AG09319 (cell line): Measurements from ENCODE around the gene RIPK1.

ENCODE experiments used
- DNase-seq: peaks from one replicate; pipeline ENCODE4 v3.0.0-alpha.2; 2010; ENCODE audit warnings: low read depth; ENCODE audit errors: extremely low read depth
- TF ChIP-seq, protein P1 (sequence below): IDR thresholded peaks from 2 replicates; pipeline ENCODE4 v1.5.1; 2011; ENCODE audit warnings: low read depth, mild to moderate bottlenecking, inconsistent platforms, low read length, moderate library complexity

The RIPK1 gene

DNA sequence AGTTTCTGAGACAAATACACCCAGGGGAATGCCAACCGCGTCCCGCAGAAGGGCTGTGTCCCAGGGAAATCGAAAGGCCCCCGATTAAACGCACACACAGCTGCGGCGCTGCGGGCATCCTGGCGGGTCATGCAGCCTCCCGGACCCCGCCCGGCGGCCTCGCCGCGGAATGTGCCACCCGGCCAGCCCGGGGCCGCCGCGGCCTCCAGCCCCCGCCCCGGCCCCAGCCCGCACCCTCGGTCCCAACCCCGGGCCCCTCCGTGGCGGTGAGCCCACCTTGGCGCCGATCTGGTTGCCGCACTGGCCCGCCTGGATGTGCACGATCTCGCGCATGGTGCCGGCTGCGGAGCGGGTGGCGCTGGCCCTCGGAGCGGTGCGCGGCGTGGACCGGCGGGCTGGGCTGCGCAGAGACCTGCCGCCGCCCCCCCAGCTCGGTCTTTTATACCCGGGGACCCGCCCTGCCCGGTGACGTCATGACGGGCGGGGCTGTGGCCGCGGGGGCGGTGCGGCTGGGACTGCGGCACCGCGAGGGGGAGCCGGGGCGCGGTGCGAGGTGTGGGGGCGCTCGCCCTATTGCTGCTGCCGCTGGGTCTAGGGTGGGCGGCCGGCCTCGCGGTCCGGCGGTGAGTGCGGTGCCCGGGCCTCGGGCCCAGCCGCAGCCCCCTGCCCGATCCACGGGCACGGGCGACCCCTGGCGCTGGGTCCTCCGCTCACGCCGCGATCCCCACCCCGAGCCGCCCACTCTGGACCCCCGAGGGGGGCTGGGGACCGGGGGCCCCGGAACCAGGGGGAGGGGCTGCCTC, 89.0 kb downstream of the RIPK1 start, which contains the start of gene TUBB2A:
Gene TUBB2A (minus strand): TSS at position 414 of the 803 bp plus-strand sequence. CDS start 81 bp downstream, at position 333.
- TF ChIP-seq, protein P1, sequence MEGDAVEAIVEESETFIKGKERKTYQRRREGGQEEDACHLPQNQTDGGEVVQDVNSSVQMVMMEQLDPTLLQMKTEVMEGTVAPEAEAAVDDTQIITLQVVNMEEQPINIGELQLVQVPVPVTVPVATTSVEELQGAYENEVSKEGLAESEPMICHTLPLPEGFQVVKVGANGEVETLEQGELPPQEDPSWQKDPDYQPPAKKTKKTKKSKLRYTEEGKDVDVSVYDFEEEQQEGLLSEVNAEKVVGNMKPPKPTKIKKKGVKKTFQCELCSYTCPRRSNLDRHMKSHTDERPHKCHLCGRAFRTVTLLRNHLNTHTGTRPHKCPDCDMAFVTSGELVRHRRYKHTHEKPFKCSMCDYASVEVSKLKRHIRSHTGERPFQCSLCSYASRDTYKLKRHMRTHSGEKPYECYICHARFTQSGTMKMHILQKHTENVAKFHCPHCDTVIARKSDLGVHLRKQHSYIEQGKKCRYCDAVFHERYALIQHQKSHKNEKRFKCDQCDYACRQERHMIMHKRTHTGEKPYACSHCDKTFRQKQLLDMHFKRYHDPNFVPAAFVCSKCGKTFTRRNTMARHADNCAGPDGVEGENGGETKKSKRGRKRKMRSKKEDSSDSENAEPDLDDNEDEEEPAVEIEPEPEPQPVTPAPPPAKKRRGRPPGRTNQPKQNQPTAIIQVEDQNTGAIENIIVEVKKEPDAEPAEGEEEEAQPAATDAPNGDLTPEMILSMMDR, result peak; percentile 34
- DNase-seq, result peak; percentile 69

DNA sequence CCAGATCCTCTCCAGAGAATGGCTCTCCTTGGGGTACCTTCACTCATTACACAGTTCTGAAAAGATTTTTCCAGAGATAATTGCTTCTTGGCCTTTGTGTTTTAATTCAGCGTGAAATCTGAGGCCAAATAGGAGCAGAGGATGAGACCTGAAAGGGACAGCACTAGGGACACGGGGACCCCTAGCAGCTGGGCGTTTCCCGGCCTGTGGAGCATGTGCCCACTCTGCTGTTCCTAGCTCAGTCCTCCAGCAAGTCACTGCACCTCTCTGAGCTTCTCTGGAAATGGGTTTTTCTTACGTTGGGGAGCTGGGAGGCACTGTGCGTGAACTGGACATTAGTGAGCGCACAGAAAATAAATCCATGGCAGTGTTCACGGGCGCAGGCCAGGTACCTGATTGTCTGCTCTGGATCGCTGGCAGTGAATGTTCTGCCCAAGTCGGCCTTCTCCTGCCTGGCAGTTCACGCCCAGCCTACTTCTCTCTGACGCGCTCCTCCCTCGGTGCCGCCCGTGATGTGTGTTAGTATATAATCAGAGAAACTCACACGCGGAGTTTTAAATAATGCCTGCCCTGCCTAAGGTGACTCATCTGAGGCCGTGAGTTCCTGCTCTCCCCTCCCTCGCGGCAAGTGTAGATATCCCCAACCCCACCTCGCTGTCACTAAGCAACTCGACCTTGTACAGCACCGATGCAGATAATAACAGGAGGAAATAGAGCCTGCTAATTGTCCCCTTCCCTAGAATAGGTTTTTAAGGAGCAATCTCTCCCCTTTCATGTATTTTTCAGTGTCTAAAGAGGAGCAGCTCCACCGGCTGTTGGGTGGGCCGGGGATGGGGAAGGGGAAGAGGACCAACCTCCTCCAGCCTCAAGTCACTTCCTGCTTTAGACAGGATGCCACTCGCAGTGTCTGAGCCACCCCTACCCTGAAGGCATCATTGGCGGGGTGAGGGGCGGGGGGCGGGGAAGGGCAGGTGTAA, 91.8 kb downstream of the RIPK1 start:
- no peak for DNase-seq
- TF ChIP-seq, protein P1, result no peak

DNA sequence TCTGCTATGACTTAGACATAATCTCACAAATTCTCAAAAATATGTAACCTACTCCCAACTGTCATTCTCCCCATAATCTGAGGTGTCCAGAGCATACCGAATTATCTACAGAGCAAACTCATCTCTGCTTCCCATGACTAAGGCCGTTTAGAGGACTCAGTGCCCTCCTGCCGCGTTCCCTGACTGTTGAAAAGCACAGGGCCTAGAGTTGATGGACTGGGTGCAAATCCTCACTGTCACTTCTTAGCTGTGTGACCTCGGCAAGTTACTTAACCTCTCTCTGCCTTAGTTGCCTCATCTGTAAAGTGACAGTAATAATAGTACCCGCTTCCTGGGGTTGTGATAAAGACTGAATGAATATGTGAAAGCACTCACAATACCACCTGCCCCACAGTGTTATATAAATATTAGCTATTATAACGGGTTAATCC, 93.8 kb downstream of the RIPK1 start:
- TF ChIP-seq, protein P1, result no peak
- no peak for DNase-seq

DNA sequence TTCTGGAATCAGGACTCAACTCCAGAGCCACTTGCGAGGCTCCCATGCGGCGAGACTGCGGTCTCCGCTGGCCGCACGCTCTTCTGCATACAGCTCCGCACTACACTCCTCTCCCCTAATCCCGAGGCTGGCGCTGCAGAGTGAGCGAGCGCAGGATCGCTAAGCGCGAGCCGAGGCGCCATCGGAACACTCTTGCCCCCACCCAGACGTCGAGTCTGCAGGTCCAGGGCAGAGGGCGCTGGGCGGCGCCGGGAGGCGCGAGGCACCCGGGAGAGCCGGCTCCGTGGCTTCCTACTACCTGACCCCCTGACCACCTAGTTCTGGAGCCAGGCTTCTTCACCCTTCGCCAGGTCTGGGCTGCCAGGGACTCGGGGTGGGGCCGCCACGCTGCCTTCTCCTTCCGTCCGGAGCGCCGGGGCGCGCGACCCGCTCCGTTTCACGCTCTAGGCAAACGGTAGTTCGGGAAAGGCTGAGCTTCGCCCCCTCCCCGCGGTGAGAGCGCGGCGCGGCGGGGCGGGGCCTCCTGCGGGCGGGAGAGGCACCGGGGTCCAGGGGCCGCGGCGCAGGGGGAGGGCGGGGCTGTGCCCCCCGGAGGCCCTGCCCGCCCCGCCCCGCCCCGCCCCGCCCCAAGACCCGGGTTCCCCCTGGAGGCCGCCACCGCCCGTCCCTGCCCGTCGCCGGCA, 94.4 kb downstream of the RIPK1 start:
- DNase-seq, result no peak
- TF ChIP-seq, protein P1, result peak; percentile 16

DNA sequence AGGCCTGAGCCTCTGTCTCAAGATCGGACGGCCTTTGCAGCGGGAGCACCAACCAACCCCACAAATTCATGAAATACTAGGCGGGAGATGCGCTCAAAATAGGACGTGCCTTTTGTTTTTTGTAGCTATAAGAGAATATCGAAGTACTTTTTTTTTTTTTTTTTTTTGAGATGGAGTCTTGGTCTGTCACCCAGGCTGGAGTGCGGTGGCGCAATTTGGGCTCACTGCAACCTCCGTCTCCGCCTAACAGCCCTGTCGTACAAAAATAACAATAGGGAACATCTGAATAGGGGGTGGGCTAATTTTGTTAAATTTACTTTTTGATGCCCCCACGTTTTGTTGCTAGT, 94.9 kb downstream of the RIPK1 start:
- TF ChIP-seq, protein P1, result no peak; the same call in 1 of the 2 replicates
- DNase-seq, result no peak

DNA sequence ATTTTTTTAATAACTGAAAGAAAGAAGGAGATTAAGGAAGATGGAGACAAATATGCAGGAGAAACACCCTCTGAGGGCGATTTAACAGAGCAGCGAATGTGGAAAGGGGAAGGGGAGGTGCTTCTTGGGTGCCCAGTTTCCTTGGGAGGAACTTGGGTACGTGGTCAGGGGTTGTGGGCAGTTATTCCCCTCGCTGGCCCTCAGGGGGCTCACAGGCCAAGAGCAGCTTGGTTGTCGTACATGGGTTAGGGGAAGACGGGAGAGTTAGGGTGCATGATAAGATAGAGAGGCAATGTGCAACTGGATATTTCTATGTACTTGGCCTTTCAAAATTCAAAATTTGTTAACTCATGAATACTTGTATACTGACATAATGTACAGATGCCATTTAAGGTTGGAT, 96.1 kb downstream of the RIPK1 start:
- no peak for DNase-seq
- TF ChIP-seq, protein P1, result no peak
